A673 (cell line): ENCODE data around the gene WDFY4. TPM values are rescaled to one million over a fixed set of nuclear protein-coding genes. Genes with fewer than 3 reads are reported as not detected.

Experiments used
- BruUV-seq: library from RNA; stranded (reverse); fragments of 400-500 nt; replicated peaks from 2 replicates; lab custom pipeline; 2021; lab: Mats Ljungman, UMichigan
- CTCF ChIA-PET: fragments of 300-600 bp; sonication (Branson Sonifier 250); formaldehyde crosslinking; loops from one replicate; lab custom pipeline; 2022; ENCODE audit warnings: antibody characterized with exemption; lab: Charles Lee
- POLR2A ChIA-PET: fragments of 300-600 bp; sonication (Branson Sonifier 250); formaldehyde crosslinking; loops from one replicate; lab custom pipeline; 2022; ENCODE audit warnings: antibody characterized with exemption; ENCODE audit not compliant: low non-redundant PET; lab: Charles Lee
- DNase-seq: peaks from one replicate; pipeline ENCODE4 v3.0.0-alpha.2; 2015; ENCODE audit warnings: low spot score
- H3K27ac ChIP-seq: fragments of 200-600 bp; sonication (generic); 2 replicates; pipeline ENCODE4 v1.5.1; 2016; ENCODE audit warnings: mixed run types, low read depth, mild to moderate bottlenecking, mixed read lengths, antibody characterized with exemption, low read length; ENCODE audit not compliant: poor library complexity, severe bottlenecking
- H3K27me3 ChIP-seq: fragments of 200-600 bp; sonication (generic); replicated peaks from 2 replicates; pipeline ENCODE4 v1.6.1; 2017; ENCODE audit warnings: mixed run types, low read depth, mild to moderate bottlenecking, mixed read lengths, antibody characterized with exemption, low read length; ENCODE audit not compliant: insufficient read depth, poor library complexity
- H3K36me3 ChIP-seq: fragments of 200-600 bp; sonication (generic); 2 replicates; pipeline ENCODE4 v1.6.1; 2016; ENCODE audit warnings: mixed run types, mild to moderate bottlenecking, mixed read lengths, antibody characterized with exemption, low read length; ENCODE audit not compliant: insufficient read depth, poor library complexity, severe bottlenecking
- H3K4me1 ChIP-seq: fragments of 200-600 bp; sonication (generic); 2 replicates; pipeline ENCODE4 v1.6.1; 2017; ENCODE audit warnings: mixed run types, mild to moderate bottlenecking, mixed read lengths, antibody characterized with exemption, low read length; ENCODE audit not compliant: insufficient read depth, poor library complexity, severe bottlenecking
- H3K4me3 ChIP-seq: fragments of 200-600 bp; sonication (generic); 2 replicates; pipeline ENCODE4 v1.5.1; 2016; ENCODE audit warnings: low read depth, mixed run types, mild to moderate bottlenecking, mixed read lengths, low read length; ENCODE audit not compliant: poor library complexity, severe bottlenecking
- H3K9me3 ChIP-seq: fragments of 200-600 bp; sonication (generic); 2 replicates; pipeline ENCODE4 v1.6.1; 2016; ENCODE audit warnings: mixed run types, low read depth, mild to moderate bottlenecking, mixed read lengths, antibody characterized with exemption, low read length; ENCODE audit not compliant: poor library complexity, severe bottlenecking
- CTCF ChIP-seq: fragments of 300-800, 200-600 bp; sonication (generic); conservative IDR thresholded peaks from 2 replicates; pipeline ENCODE4 v1.5.1; 2017; ENCODE audit warnings: low read depth, mild to moderate bottlenecking, antibody characterized with exemption, low read length, moderate library complexity, mixed read lengths
- EZH2 ChIP-seq: fragments of 200-600 bp; sonication (generic); IDR thresholded peaks from 2 replicates; pipeline ENCODE4 v1.6.1; 2017; ENCODE audit warnings: borderline replicate concordance, low read depth, mild to moderate bottlenecking, mixed read lengths, antibody characterized with exemption, low read length; ENCODE audit not compliant: poor library complexity, severe bottlenecking
- intact Hi-C: fragments of 100-400 bp; cut with micrococcal nuclease; formaldehyde crosslinking; loops from one replicate; pipeline ENCODE4 v1.10.0; 2022; ENCODE audit not compliant: unreplicated experiment
- total RNA-seq: library from RNA; stranded (reverse); gene quantifications from 2 replicates; pipeline ENCODE4 v1.2.3, GENCODE V29; 2021

Gene WDFY4
- total RNA-seq, 1 experiment from 2014 or later = not detected

GRCh38 chr10:48693206-48693605, 8.5 kb downstream of the WDFY4 start:
- Histone ChIP-seq H3K36me3 (no peaks in the 10 kb centered on the region), H3K27ac (no peak overlapping the region), H3K4me3 (no peak overlapping the region), H3K4me1 (no peaks in the 10 kb centered on the region), H3K9me3 (no peaks in the 10 kb centered on the region), H3K27me3 (peaks cover 9% of the 10 kb centered on the region)
- no TSS peak for BruUV-seq
- intact Hi-C loops = loop anchor here (10.0 kb wide), 1 partner anchor 62 kb away; no protein-coding TSS in a partner anchor
- DNase-seq = no peak
- CTCF ChIA-PET = no interaction called here
- no peak for TF ChIP-seq EZH2
- no peak for TF ChIP-seq CTCF
- POLR2A ChIA-PET = no interaction called here

GRCh38 chr10:48694371-48695030, 9.8 kb downstream of the WDFY4 start:
- no peak for DNase-seq
- ChIA-PET CTCF (interaction anchor here (0.6 kb wide), 1 partner anchor 254 kb away, joined by 3 read pairs; no protein-coding TSS in a partner anchor), POLR2A (no interaction called here)
- intact Hi-C loops = loop anchor here (10.0 kb wide), 1 partner anchor 60 kb away; no protein-coding TSS in a partner anchor
- Histone ChIP-seq H3K27me3 (peaks cover 9% of the 10 kb centered on the region), H3K4me1 (no peaks in the 10 kb centered on the region), H3K36me3 (no peaks in the 10 kb centered on the region), H3K4me3 (no peak overlapping the region), H3K27ac (no peak overlapping the region), H3K9me3 (no peaks in the 10 kb centered on the region)
- TF ChIP-seq CTCF = no peak
- no peak for TF ChIP-seq EZH2
- no TSS peak for BruUV-seq

GRCh38 chr10:48695636-48696534, 11.2 kb downstream of the WDFY4 start:
- Histone ChIP-seq H3K27me3 (peaks cover 9% of the 10 kb centered on the region), H3K36me3 (no peaks in the 10 kb centered on the region), H3K27ac (no peak overlapping the region), H3K4me1 (no peaks in the 10 kb centered on the region), H3K4me3 (no peak overlapping the region), H3K9me3 (no peaks in the 10 kb centered on the region)
- no peak for TF ChIP-seq CTCF
- no peak for TF ChIP-seq EZH2
- POLR2A ChIA-PET = no interaction called here
- BruUV-seq = no TSS peak
- intact Hi-C loops = loop anchor here (10.0 kb wide), 1 partner anchor 59 kb away; no protein-coding TSS in a partner anchor
- CTCF ChIA-PET = no interaction called here
- no peak for DNase-seq
